Activated CD8-positive, alpha-beta T cell treated with anti-CD3 and anti-CD28 coated beads, Interleukin-2, amount 10 ng/mL, durations not matched to agents 7 days and 5 days (primary cell): Measurements from ENCODE around the gene PPM1L. TPM values are rescaled to one million over a fixed set of nuclear protein-coding genes. Genes with fewer than 3 reads are reported as not detected.
"Not testable (repeated sequence)": the region's sequence is repeated elsewhere in the genome, so short reads cannot be mapped to it uniquely, and the experiment has no call there.

Source experiments
- ATAC-seq: fragments of 150-1000 bp; cut with Tn5 transposase; one replicate; pipeline ENCODE4 v1.10.0; 2021; ENCODE audit warnings: moderate library complexity
- CTCF ChIA-PET: fragments of 350-600 bp; sonication (Branson Sonifier 250); formaldehyde crosslinking; loops from one replicate; lab custom pipeline; 2021; ENCODE audit warnings: antibody characterized with exemption; lab: Charles Lee
- POLR2A ChIA-PET: fragments of 350-600 bp; sonication (Branson Sonifier 250); formaldehyde crosslinking; loops from one replicate; lab custom pipeline; 2021; ENCODE audit warnings: antibody characterized with exemption; lab: Charles Lee
- DNase-seq: peaks from one replicate; pipeline ENCODE4 v3.0.0-alpha.2; 2020
- H3K27ac Mint-ChIP-seq: one replicate; pipeline ENCODE4 v1.8.0; 2021; ENCODE audit warnings: mild to moderate bottlenecking, mixed read lengths
- H3K27me3 Mint-ChIP-seq: one replicate; pipeline ENCODE4 v1.8.0; 2021; ENCODE audit warnings: low read depth, mixed read lengths
- H3K36me3 Mint-ChIP-seq: one replicate; pipeline ENCODE4 v1.8.0; 2021; ENCODE audit warnings: low read depth, mixed read lengths
- H3K4me1 Mint-ChIP-seq: one replicate; pipeline ENCODE4 v1.8.0; 2021; ENCODE audit warnings: low read depth, mixed read lengths
- H3K4me3 Mint-ChIP-seq: one replicate; pipeline ENCODE4 v1.8.0; 2021; ENCODE audit warnings: mild to moderate bottlenecking, mixed read lengths
- H3K9me3 Mint-ChIP-seq: one replicate; pipeline ENCODE4 v1.8.0; 2022; ENCODE audit warnings: mixed read lengths; ENCODE audit not compliant: insufficient read depth
- total RNA-seq, 2 experiments: library from RNA; stranded (reverse); gene quantifications; one replicate each; pipeline ENCODE4 v1.2.3, GENCODE V29; 2021

The PPM1L gene
- total RNA-seq, 2 experiments from 2014 or later = 3.8 to 3.9 TPM

DNA sequence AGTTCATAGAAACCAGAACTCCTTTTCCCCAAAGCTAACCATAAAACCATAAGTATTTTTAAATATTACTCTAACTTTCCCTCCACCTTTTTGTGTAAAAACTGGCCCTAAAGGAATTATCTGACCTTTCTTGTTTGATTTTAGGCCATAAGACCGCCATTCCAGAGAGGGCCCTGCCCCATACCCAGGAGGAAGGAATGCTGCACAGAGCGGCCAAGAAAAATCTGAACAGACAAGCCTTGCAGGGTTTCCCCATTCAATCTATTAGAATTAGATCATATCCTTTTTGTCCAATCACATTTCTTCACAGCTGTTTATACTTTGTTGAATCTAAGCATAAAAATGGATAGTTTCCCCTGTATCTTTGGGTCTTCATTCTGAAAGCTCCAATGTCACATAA is 252.1 kb downstream of the PPM1L start:
- CTCF ChIA-PET = no interaction called here

DNA sequence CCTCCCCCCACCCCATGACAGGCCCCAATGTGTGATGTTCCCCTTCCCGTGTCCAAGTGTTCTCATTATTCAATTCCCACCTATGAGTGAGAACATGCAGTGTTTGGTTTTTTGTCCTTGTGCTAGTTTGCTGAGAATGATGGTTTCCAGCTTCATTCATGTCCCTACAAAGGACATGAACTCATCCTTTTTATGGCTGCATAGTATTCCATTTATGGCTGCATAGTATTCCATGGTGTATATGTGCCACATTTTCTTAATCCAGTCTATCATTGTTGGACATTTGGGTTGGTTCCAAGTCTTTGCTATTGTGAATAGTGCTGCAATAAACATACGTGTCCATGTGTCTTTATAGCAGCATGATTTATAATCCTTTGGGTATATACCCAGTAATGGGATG is 254.1 kb downstream of the PPM1L start:
- ATAC-seq, CTCF ChIA-PET, H3K4me3 Mint-ChIP-seq, H3K9me3 Mint-ChIP-seq, H3K4me1 Mint-ChIP-seq, POLR2A ChIA-PET, H3K27me3 Mint-ChIP-seq, H3K36me3 Mint-ChIP-seq, DNase-seq, H3K27ac Mint-ChIP-seq: not testable (repeated sequence)

More for the DNA sequence above, 252.1 kb downstream of the PPM1L start:
- H3K9me3 Mint-ChIP-seq = peaks cover 4% of the 10 kb centered on the region
- H3K36me3 Mint-ChIP-seq = peaks cover 5% of the 10 kb centered on the region
- ATAC-seq = no peak
- H3K4me1 Mint-ChIP-seq = no peaks in the 10 kb centered on the region
- H3K27me3 Mint-ChIP-seq = peaks cover 4% of the 10 kb centered on the region
- H3K4me3 Mint-ChIP-seq = no peak overlapping the region
- DNase-seq = no peak
- POLR2A ChIA-PET = interaction anchor here (1.0 kb wide), 1 partner anchor 27 kb away, joined by 3 read pairs; no protein-coding TSS in a partner anchor
- no peak overlapping the region for H3K27ac Mint-ChIP-seq

DNA sequence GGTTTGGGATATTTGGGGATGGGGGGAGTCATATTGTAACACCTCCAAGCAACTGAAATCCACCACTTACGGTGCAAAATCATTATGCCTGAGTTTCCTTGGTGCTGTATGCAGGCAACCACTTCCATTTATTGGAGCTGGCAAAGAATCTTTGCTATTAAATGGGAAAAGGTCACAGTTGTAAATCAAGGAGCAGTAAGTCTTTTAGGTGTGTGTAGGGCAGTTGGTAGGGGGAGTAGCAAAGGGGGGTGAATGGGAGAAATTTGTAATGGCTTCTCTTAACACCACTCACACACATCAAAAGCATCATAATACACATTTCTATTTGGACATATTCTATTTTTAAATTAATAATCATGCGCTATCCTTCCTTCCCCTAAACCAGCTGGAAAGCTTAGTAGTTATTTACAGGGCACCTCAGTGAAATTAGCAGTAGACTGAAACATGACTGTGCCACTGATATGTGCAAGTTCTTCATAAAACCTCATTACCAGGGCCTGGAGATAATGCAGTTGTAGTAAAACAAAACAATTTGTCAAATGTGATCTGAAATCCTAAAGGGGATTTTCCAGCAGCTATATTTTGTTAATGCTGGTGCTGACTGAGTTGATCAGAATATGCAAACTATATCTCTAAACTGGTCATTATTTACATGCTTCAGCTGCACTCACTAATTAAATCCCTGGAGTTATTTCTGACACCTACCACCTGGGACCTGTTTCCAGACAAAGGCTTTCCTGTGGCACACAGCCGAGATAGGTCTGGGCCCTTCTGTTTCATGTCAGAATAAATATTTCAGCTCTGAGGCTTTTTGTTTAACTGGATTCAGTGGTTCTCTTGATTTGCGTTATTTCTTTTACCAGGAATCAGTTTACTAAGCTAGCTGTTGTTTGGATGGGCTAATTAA is 259.1 kb downstream of the PPM1L start:
- CTCF ChIA-PET = no interaction called here

DNA sequence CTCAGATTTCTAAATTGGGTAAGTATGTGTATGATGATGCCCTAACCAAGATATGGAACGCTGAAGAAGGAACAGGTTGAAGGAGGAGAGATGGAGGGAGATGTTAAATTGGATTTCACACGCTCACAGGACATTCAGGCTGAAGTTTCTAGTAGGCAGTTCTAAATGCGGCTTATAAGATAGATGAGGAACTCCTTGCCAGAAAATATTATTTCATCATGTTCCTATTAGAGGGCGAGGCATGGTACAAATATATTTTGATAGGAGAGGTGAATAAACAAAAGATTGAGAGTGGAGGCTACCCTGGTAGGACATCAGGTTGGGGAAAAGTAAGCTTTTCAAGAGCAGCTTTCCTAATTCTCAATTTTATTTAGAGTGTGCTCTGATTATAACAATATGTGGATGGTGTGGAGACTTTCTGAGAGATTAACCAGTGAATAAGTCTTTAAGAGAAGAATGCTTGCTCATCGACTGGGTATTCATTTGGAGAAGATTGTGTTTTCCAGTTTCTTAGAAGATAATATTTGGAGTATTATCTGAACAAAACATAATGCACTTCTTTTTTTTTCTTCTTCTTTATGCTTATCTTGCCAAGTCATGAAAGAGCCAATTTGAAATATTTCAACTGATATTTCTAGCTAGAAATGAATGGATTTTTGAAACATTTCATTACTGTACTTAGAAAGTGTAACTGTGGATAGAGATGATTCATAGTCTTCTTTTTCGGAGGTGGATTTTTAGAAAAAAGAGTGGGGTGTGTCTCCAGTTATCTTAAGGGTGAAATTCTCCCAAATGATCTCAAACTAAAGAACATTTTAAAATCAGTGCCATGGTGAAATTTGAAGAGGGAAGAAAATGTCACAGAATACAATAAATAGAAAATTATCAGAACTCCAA is 260.6 kb downstream of the PPM1L start:
- ChIA-PET POLR2A (no interaction called here), CTCF (no interaction called here)
- H3K4me1 Mint-ChIP-seq = no peaks in the 10 kb centered on the region
- peaks cover 4% of the 10 kb centered on the region for H3K36me3 Mint-ChIP-seq
- H3K27ac Mint-ChIP-seq = no peak overlapping the region
- no peak overlapping the region for H3K4me3 Mint-ChIP-seq
- H3K27me3 Mint-ChIP-seq = peaks cover 8% of the 10 kb centered on the region
- H3K9me3 Mint-ChIP-seq = no peaks in the 10 kb centered on the region
- ATAC-seq (no peak), DNase-seq (no peak)

More for the DNA sequence above, 259.1 kb downstream of the PPM1L start:
- Mint-ChIP-seq H3K27me3 (peaks cover 5% of the 10 kb centered on the region), H3K4me3 (no peak overlapping the region), H3K27ac (no peak overlapping the region), H3K4me1 (no peaks in the 10 kb centered on the region), H3K36me3 (peaks cover 4% of the 10 kb centered on the region), H3K9me3 (no peaks in the 10 kb centered on the region)
- POLR2A ChIA-PET = no interaction called here
- ATAC-seq = no peak
- DNase-seq = no peak

DNA sequence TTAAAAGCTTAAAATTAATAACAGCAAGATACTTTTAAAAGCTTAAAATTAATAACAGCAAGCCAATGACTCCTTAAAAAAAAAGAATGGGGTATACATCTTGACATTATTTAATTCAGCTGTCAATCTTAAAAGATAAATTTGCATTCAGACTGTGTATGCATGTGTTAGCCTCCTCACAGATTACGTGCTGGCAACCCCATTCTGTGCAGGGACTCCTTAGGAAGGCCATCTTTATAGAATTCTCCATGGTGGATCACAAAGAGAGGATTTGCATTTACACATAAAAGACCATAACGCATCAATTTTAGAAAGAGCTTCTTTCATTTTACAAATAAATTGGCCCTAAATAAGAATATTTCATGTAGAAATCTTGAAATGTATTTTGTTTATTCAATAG is 261.9 kb downstream of the PPM1L start:
- peaks cover 5% of the 10 kb centered on the region for H3K36me3 Mint-ChIP-seq
- H3K9me3 Mint-ChIP-seq = peaks cover 3% of the 10 kb centered on the region
- H3K4me1 Mint-ChIP-seq = no peaks in the 10 kb centered on the region
- CTCF ChIA-PET = no interaction called here
- no peak for DNase-seq
- ATAC-seq = no peak
- H3K27ac Mint-ChIP-seq = no peak overlapping the region
- POLR2A ChIA-PET = no interaction called here
- no peak overlapping the region for H3K4me3 Mint-ChIP-seq
- H3K27me3 Mint-ChIP-seq = peaks cover 10% of the 10 kb centered on the region

DNA sequence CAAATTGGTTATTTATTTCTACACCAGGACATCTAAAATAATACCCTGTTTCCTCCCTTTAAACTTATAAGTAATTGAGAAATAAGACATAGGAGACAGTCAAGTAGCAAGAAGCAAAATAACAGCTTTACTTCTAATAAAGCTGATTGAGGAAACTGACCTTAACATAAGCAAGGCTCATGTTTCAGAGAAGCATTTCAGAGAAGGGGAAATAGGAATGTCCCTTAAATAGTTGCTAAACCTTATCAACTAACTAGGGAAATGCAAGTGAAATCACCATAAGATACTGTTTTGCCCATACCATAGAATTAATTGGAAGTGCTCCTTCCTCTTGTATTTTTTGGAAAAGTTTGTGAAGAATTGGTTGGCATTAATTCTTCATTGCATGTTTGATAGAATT is 264.2 kb downstream of the PPM1L start:
- no peak for DNase-seq
- CTCF ChIA-PET = no interaction called here
- POLR2A ChIA-PET = interaction anchor here (0.6 kb wide), 1 partner anchor 131 kb away, joined by 4 read pairs; no protein-coding TSS in a partner anchor
- H3K27me3 Mint-ChIP-seq = peaks cover 7% of the 10 kb centered on the region
- H3K9me3 Mint-ChIP-seq = peaks cover 13% of the 10 kb centered on the region
- H3K4me1 Mint-ChIP-seq = no peaks in the 10 kb centered on the region
- no peak for ATAC-seq
- H3K4me3 Mint-ChIP-seq = no peak overlapping the region
- H3K36me3 Mint-ChIP-seq = peaks cover 14% of the 10 kb centered on the region
- no peak overlapping the region for H3K27ac Mint-ChIP-seq

DNA sequence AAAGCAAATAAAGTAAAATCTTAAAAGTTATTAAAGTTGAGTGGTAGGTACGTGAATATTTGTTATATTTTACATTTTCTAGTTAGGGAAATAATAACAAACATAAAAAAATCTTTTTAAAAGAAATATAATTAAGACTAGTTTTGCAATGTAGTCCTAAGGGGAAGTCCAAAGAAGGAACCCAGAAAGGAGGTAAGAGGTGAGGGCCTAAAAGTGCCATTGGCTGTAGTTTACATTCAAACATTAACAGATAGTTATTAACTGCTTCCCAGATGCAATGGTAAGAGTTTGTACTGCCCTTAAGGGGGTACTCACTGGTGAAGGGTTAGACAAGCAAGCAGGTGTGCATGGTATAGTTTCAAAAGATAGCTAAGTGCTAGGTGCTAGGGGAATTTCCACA is 269.9 kb downstream of the PPM1L start:
- H3K27ac Mint-ChIP-seq = no peak overlapping the region
- POLR2A ChIA-PET = no interaction called here
- DNase-seq (no peak), ATAC-seq (no peak)
- peaks cover 13% of the 10 kb centered on the region for H3K9me3 Mint-ChIP-seq
- H3K27me3 Mint-ChIP-seq = peaks cover 5% of the 10 kb centered on the region
- H3K36me3 Mint-ChIP-seq = peaks cover 12% of the 10 kb centered on the region
- peaks cover 2% of the 10 kb centered on the region for H3K4me1 Mint-ChIP-seq
- H3K4me3 Mint-ChIP-seq = no peak overlapping the region
- CTCF ChIA-PET = no interaction called here

DNA sequence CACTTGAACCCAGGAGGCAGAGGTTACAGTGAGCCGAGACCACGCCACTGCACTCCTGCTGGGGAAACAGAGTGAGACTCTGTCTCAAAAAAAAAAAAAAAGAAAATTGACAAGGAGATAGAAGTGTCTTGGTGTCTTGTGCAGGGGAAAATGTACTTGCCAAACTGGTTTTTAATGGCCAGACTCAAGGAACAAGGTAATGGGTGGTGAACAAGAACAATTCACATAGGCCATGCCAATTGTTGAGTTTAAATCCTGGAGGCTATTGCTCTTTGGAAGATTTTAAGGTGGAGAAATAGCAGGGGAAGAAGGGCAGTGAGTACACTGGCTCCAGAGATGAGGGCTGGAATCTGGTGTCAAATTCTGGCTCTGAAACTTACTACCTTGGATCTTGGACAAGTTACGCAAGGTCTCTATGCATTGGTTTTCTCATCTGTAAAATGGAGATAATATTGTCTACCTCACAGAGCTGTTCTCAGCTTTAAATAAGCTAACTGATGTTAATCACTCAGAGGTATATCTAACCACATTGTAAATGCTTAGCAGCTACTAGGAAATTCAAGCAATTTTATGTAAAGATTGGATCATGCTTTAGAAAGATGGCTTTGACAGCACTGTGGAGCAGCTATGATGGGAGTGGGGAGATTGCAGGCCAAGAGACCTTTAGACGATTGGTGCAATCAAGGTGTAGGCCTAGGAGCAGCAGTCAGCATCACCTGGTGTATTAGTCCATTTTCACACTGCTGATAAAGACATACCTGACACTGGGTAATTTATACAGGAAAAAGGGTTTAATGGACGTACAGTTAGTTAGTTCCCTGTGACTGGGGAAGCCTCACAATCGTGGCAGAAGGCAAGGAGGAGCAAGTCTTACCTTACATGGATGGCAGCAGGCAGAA is 270.8 kb downstream of the PPM1L start:
- POLR2A ChIA-PET = no interaction called here
- H3K27me3 Mint-ChIP-seq = peaks cover 3% of the 10 kb centered on the region
- DNase-seq (no peak), ATAC-seq (no peak)
- H3K4me3 Mint-ChIP-seq = no peak overlapping the region
- peaks cover 2% of the 10 kb centered on the region for H3K4me1 Mint-ChIP-seq
- H3K9me3 Mint-ChIP-seq = peaks cover 14% of the 10 kb centered on the region
- H3K27ac Mint-ChIP-seq = no peak overlapping the region
- peaks cover 12% of the 10 kb centered on the region for H3K36me3 Mint-ChIP-seq
- CTCF ChIA-PET = no interaction called here

DNA sequence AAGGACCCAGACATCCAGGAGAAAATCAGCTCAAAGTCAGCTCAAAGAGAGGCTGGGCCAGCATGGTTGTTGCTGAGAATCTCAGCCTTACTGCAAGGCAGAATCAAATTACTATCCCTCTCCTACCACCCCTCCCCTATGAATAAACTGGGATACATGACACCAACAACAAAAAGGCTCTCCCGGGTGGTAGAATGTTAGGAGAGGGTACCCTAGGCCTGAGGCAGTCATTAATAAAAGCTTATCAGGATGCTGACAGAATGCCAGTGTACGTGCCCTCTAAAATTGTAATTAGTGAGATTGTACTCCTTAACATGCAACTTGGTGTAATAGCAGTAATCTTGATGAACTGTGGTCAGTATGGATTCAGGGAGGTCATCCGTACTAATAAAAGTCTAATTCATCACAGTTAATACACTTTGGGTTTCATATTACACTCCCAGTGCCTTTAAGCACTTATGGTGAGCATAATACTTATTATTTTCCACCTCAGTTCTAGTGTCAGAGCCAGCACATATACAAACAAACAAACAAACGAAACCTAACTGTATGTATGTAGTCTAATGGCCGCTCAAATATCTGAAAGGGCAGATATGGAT is 272.6 kb downstream of the PPM1L start:
- DNase-seq = no peak
- Mint-ChIP-seq H3K36me3 (peaks cover 13% of the 10 kb centered on the region), H3K4me3 (no peak overlapping the region), H3K9me3 (peaks cover 16% of the 10 kb centered on the region), H3K27me3 (no peaks in the 10 kb centered on the region), H3K27ac (no peak overlapping the region), H3K4me1 (peaks cover 4% of the 10 kb centered on the region)
- POLR2A ChIA-PET = no interaction called here
- no peak for ATAC-seq
- CTCF ChIA-PET = no interaction called here

DNA sequence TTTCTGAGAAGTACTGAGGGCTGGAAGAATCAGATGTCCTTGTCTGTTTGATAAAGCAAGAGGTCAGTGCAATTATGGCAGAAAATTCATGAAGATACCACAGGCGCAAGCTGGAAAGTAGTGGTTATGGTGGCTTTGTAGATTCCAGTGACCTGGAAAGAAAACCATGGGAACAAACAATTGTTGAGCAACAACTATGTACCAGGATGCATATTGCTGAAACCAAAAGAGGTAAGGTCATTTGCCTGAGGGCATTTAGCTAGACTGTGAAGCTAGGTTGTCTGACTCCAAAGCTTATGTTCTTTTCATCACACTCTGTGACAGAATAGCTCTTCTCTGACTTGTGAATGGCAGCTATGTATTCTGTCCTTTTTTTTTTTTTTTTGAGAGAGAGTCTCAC is 275.1 kb downstream of the PPM1L start:
- Mint-ChIP-seq H3K36me3 (peaks cover 31% of the 10 kb centered on the region), H3K9me3 (peaks cover 13% of the 10 kb centered on the region), H3K27me3 (no peaks in the 10 kb centered on the region), H3K4me1 (peaks cover 28% of the 10 kb centered on the region), H3K4me3 (no peak overlapping the region), H3K27ac (no peak overlapping the region)
- CTCF ChIA-PET = no interaction called here
- DNase-seq = no peak
- ATAC-seq = no peak
- POLR2A ChIA-PET = interaction anchor here (0.6 kb wide), 1 partner anchor 275 kb away, joined by 3 read pairs; the partner anchor contains the start of gene PPM1L
